Lung (tissue), 12 donors: ENCODE measurements around the gene RASAL2. TPM values are rescaled to one million over a fixed set of nuclear protein-coding genes. Genes with fewer than 3 reads are reported as not detected.

Source experiments
- ATAC-seq: fragments of 200-7000 bp; cut with Tn5 transposase; one replicate; pipeline ENCODE4 v1.9.1; 2020; ENCODE audit warnings: moderate number of reproducible peaks; ENCODE audit not compliant: insufficient read depth, low FRiP score
- DNase-seq, 3 donors: peaks; one replicate each; pipeline ENCODE4 v3.0.0-alpha.2; 2013 to 2017
- H3K27ac ChIP-seq, 2 donors: one replicate each; pipeline ENCODE4 v1.5.1; 2013; ENCODE audit warnings: mild to moderate bottlenecking in 2 of 2, moderate library complexity in 2 of 2, control low read depth in 1 of 2, inconsistent platforms in 1 of 2, low read depth in 1 of 2, low read length in 1 of 2
- H3K27me3 ChIP-seq, 3 donors: one replicate each; pipeline ENCODE4 v1.5.1; 2013; ENCODE audit warnings: low read length in 2 of 3; ENCODE audit not compliant: control insufficient read depth in 3 of 3, insufficient read depth in 3 of 3
- H3K36me3 ChIP-seq, 4 donors: one replicate each; pipeline ENCODE4 v1.5.1; 2013; ENCODE audit warnings: low read length in 4 of 4, mild to moderate bottlenecking in 1 of 4, moderate library complexity in 1 of 4; ENCODE audit not compliant: control insufficient read depth in 4 of 4, insufficient read depth in 4 of 4
- H3K4me1 ChIP-seq, 5 donors: one replicate each; pipeline ENCODE4 v1.5.1; 2013; ENCODE audit warnings: low read length in 5 of 5, mild to moderate bottlenecking in 2 of 5, moderate library complexity in 1 of 5; ENCODE audit not compliant: control insufficient read depth in 5 of 5, insufficient read depth in 5 of 5
- H3K4me3 ChIP-seq: one replicate; pipeline ENCODE4 v1.5.1; 2013; ENCODE audit warnings: mild to moderate bottlenecking, control low read depth, moderate library complexity
- H3K9ac ChIP-seq, 2 donors: one replicate each; pipeline ENCODE4 v1.5.1; 2013; ENCODE audit warnings: low read length in 2 of 2, control low read depth in 1 of 2; ENCODE audit not compliant: insufficient read depth in 1 of 2
- H3K9me3 ChIP-seq, 4 donors: one replicate each; pipeline ENCODE4 v1.5.1; 2013; ENCODE audit warnings: low read length in 3 of 4, mild to moderate bottlenecking in 1 of 4, moderate library complexity in 1 of 4; ENCODE audit not compliant: control insufficient read depth in 4 of 4, insufficient read depth in 3 of 4
- WGBS, 2 donors: extraction: QIAGEN DNeasy Blood & Tissue Kit; methylation state at CpG; one replicate each; pipeline ENCODE4 v1.1.7; 2013; 5-methylcytosine and 5-hydroxymethylcytosine counted together
- polyA plus RNA-seq, 2 donors: library from polyadenylated mRNA; stranded (reverse); fragments of 200-250 nt; gene quantifications; one replicate each; pipeline ENCODE4 v1.2.1, GENCODE V29; 2013
- total RNA-seq, 2 donors: library from RNA; depleted of rRNA in 1 of 2; stranded (reverse); fragments of >200 nt in 1 of 2; gene quantifications; one replicate each; pipeline ENCODE4 v1.2.1, GENCODE V29; 2014 to 2021
- TF ChIP-seq, protein P1 (sequence below): IDR thresholded peaks from 2 replicates; pipeline ENCODE4 v1.5.1; 2012; ENCODE audit warnings: mild to moderate bottlenecking; ENCODE audit errors: control extremely low read depth, extremely low read depth
- donor health status: control.
- donor health status: control.
- donor health status: Bipolar disorder and iron deficiency.
- donor health status: healthy.
- donor health status: DM: yes; HTN: yes; CAD: no.

The RASAL2 gene
- total and polyA plus RNA-seq, 4 donors = 4.9 to 34.8 (median 15.8) TPM

DNA sequence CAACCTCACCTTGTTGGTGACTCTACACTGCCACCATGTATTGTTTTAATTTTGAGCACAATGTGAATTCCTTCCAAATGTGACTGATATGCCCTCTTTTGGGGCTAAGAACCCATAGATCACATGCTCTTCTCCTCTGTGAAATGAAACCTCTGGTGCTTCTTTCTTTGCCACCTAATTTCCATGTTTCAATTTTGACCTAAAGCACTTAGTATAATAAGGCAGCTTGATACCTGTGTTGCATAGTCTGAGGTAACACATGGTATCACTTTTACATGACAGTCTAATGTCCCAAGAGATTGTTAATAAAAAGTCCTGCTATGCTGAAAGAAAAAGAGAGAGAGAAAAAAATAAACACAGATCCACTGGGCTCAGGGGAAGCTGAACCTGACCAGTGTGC is 378.6 kb downstream of the RASAL2 start:
- H3K4me1 ChIP-seq = peaks cover 0 to 2% (median 0%) of the 10 kb centered on the region in 5 donors
- H3K27ac ChIP-seq = no peak overlapping the region
- ATAC-seq (no peak), DNase-seq (no peak)
- no peak overlapping the region for H3K4me3 ChIP-seq
- H3K9ac ChIP-seq = no peak overlapping the region
- H3K36me3 ChIP-seq = peaks cover 14 to 42% (median 25%) of the 10 kb centered on the region in 4 donors
- H3K9me3 ChIP-seq = peaks cover 0 to 2% (median 0%) of the 10 kb centered on the region in 4 donors
- TF ChIP-seq, protein P1, sequence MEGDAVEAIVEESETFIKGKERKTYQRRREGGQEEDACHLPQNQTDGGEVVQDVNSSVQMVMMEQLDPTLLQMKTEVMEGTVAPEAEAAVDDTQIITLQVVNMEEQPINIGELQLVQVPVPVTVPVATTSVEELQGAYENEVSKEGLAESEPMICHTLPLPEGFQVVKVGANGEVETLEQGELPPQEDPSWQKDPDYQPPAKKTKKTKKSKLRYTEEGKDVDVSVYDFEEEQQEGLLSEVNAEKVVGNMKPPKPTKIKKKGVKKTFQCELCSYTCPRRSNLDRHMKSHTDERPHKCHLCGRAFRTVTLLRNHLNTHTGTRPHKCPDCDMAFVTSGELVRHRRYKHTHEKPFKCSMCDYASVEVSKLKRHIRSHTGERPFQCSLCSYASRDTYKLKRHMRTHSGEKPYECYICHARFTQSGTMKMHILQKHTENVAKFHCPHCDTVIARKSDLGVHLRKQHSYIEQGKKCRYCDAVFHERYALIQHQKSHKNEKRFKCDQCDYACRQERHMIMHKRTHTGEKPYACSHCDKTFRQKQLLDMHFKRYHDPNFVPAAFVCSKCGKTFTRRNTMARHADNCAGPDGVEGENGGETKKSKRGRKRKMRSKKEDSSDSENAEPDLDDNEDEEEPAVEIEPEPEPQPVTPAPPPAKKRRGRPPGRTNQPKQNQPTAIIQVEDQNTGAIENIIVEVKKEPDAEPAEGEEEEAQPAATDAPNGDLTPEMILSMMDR = no peak
- H3K27me3 ChIP-seq = no peaks in the 10 kb centered on the region

DNA sequence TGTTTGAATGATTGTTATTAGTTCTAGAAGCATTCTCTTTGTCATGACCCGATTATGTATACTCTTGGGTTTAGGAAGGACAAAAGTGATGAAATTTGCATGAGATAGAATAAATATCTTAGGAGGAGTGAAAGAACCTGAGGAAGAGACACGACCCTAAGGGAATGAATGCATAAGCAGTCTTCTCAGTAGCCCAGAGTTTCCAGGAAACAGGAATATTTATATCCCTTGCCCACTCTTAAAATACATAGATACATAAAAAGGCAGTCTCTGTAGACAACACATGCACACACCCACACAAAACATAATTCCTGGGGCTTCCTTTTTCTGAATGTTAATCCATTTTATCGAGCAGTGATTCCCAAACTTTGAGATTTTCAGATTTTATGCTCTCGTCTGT is 383.5 kb downstream of the RASAL2 start:
- no peak overlapping the region for H3K9ac ChIP-seq
- H3K4me1 ChIP-seq = no peaks in the 10 kb centered on the region
- H3K4me3 ChIP-seq = no peak overlapping the region
- H3K36me3 ChIP-seq = peaks cover 6 to 34% (median 17%) of the 10 kb centered on the region in 4 donors
- no peaks in the 10 kb centered on the region for H3K27me3 ChIP-seq
- WGBS, 2 donors = 85 to 88% methylated on average over 4 of the region's 4 CpGs
- DNase-seq = no peak
- no peaks in the 10 kb centered on the region for H3K9me3 ChIP-seq
- H3K27ac ChIP-seq = no peak overlapping the region
- ATAC-seq = no peak
- TF ChIP-seq, protein P1 = no peak

DNA sequence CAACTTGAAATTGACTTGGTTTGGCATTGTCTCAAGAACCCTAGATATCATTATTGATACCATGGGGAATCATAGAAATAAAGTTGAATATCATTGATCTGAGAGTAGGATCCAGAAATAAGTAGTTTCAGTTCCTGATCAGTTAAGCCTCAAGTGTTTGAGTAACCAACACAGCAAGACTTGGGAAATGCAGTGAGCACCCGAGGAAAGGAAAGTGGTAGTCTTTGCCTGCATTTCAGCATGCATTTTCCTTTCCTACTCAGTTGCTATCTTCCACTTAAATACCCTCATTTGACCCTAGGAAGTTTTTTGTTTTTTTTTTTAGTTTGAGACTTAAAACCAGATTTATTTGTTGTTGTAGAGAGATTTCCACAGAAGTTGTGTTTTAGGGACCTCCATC is 383.9 kb downstream of the RASAL2 start:
- H3K4me3 ChIP-seq = no peak overlapping the region
- H3K36me3 ChIP-seq = peaks cover 5 to 32% (median 15%) of the 10 kb centered on the region in 4 donors
- TF ChIP-seq, protein P1 = no peak
- 29 to 30% methylated on average over 1 of the region's 1 CpG for WGBS, 2 donors
- H3K4me1 ChIP-seq = no peaks in the 10 kb centered on the region
- H3K27me3 ChIP-seq = no peaks in the 10 kb centered on the region
- no peak overlapping the region for H3K27ac ChIP-seq
- DNase-seq (no peak), ATAC-seq (no peak)
- H3K9me3 ChIP-seq = no peaks in the 10 kb centered on the region
- H3K9ac ChIP-seq = no peak overlapping the region
